Fibroblast of villous mesenchyme (primary cell): Measurements from ENCODE around the gene CPNE5. TPM values are rescaled to one million over a fixed set of nuclear protein-coding genes. Genes with fewer than 3 reads are reported as not detected.

Experiments used
- DNase-seq: peaks from one replicate; pipeline ENCODE4 v3.0.0-alpha.2; 2010; ENCODE audit warnings: low read depth
- H3K4me3 ChIP-seq: 2 replicates; pipeline ENCODE4 v1.5.1; 2011; ENCODE audit warnings: low read depth, mild to moderate bottlenecking, low read length
- CTCF ChIP-seq: IDR thresholded peaks from 2 replicates; pipeline ENCODE4 v1.5.1; 2012; ENCODE audit warnings: low read depth, mild to moderate bottlenecking, low read length; ENCODE audit not compliant: insufficient read depth
- total RNA-seq: library from RNA; depleted of rRNA; stranded (reverse); fragments of >200 nt; gene quantifications from 2 replicates; pipeline ENCODE4 v1.2.3, GENCODE V29; 2012

CPNE5 gene
- total RNA-seq, 1 donor, result under 0.01 TPM

- no peak overlapping the region for H3K4me3 ChIP-seq
- no peak for DNase-seq
- TF ChIP-seq CTCF, result no peak
These were observed 139.9 kb downstream of the CPNE5 start for GRCh38 chr6:36699348-36699747.

- no peak for DNase-seq
- TF ChIP-seq CTCF, result no peak
- H3K4me3 ChIP-seq, result no peak overlapping the region
These were observed 140.4 kb downstream of the CPNE5 start for GRCh38 chr6:36698871-36699271.

GRCh38 chr6:36698196-36698595 lies 141.0 kb downstream of the CPNE5 start:
- no peak overlapping the region for H3K4me3 ChIP-seq
- DNase-seq, result no peak
- TF ChIP-seq CTCF, result no peak

GRCh38 chr6:36697481-36697903 lies 141.8 kb downstream of the CPNE5 start, which contains the start of gene RAB44:
RAB44 (plus strand) TSS chr6:36697826; CDS start chr6:36704236, 6,410 bp downstream.
- no peak for TF ChIP-seq CTCF
- no peak for DNase-seq
- no peak within 1 kb of the TSS for H3K4me3 ChIP-seq

- H3K4me3 ChIP-seq, result no peak overlapping the region
- DNase-seq, result no peak
- TF ChIP-seq CTCF, result no peak
These were observed 143.8 kb downstream of the CPNE5 start for GRCh38 chr6:36695414-36695813.

- no peak for TF ChIP-seq CTCF
- no peak for DNase-seq
- H3K4me3 ChIP-seq, result no peak overlapping the region
These were observed 144.6 kb downstream of the CPNE5 start for GRCh38 chr6:36694616-36695015.

GRCh38 chr6:36692861-36693702 lies 146.2 kb downstream of the CPNE5 start:
- TF ChIP-seq CTCF, result no peak
- no peak for DNase-seq
- H3K4me3 ChIP-seq, result no peak overlapping the region
